ENCODE measurements around the gene LRRC74B. TPM values are rescaled to one million over a fixed set of nuclear protein-coding genes. Genes with fewer than 3 reads are reported as not detected.
A peak's percentile ranks its signal among the peaks of the same experiment; 100 is the strongest.

Gene LRRC74B
- total and polyA plus RNA-seq, 2 of the 4 experiments (the other 2 are of a cell fraction), result not detected

- Histone ChIP-seq H3K9me1 (ENCODE audit: insufficient read depth, low read length) (peaks cover 10% of the 10 kb centered on the region; the same call in 1 of the 2 replicates), H2BK120ac (ENCODE audit: low read depth, low read length) (no peak overlapping the region), H3K4me1 (ENCODE audit: control insufficient read depth, insufficient read depth, low read length) (peaks cover 14% of the 10 kb centered on the region), H4K20me1 (ENCODE audit: insufficient read depth, low read length) (peaks cover 9% of the 10 kb centered on the region; the same call in 1 of the 2 replicates), H3K79me1 (ENCODE audit: low read depth in 1 of 2, low read length in 2 of 2) (peaks cover 16 to 45% of the 10 kb centered on the region in 2 experiments), H3K4me3 (ENCODE audit: insufficient read depth, low read depth, low read length) (no peak overlapping the region), H4K91ac (ENCODE audit: insufficient read depth, low read depth, low read length) (no peak overlapping the region), H2AFZ (replicated peaks; ENCODE audit: low read length, poor library complexity) (no peak overlapping the region), H3K4me2 (ENCODE audit: low read depth, low read length) (no peak overlapping the region), H4K5ac (ENCODE audit: low read depth, low read length) (no peak overlapping the region), H3K56ac (ENCODE audit: extremely low read depth, insufficient read depth, low read length) (no peak overlapping the region), H3K4ac (ENCODE audit: low read depth, low read length) (no peak overlapping the region), H2AK9ac (replicated peaks; ENCODE audit: low read depth, low read length, poor library complexity) (no peak overlapping the region), H3K36me3 (ENCODE audit: control insufficient read depth, insufficient read depth, low read length) (peaks cover 41% of the 10 kb centered on the region), H3K27me3 (ENCODE audit: control insufficient read depth, insufficient read depth, low read length) (no peaks in the 10 kb centered on the region), H2BK20ac (ENCODE audit: low read depth, low read length) (no peak overlapping the region), H2AK5ac (ENCODE audit: low read depth, low read length) (no peak overlapping the region), H3K23ac (ENCODE audit: low read depth, low read length) (no peak overlapping the region), H4K8ac (ENCODE audit: low read depth in 2 of 2, low read length in 2 of 2) (0 out of 4 replicates have a peak overlapping the region, but pooled peaks of 1 of the 2 experiments have one; percentile 24), H3K9me3 (ENCODE audit: control insufficient read depth, insufficient read depth, low read length) (no peaks in the 10 kb centered on the region), H3K27ac (ENCODE audit: insufficient read depth, low read length) (no peak overlapping the region), H3K14ac (replicated peaks; ENCODE audit: low read depth, low read length) (no peak overlapping the region), H2BK15ac (ENCODE audit: low read depth, low read length) (no peak overlapping the region), H3K18ac (ENCODE audit: low read depth, low read length) (no peak overlapping the region), H2BK5ac (ENCODE audit: low read depth, low read length, poor library complexity, severe bottlenecking) (no peak overlapping the region), H3K9ac (ENCODE audit: low read depth, low read length) (no peak overlapping the region)
- ATAC-seq (ENCODE audit: low read depth), result no peak
- ChIA-PET POLR2A (ENCODE audit: unreplicated experiment) (no interaction called here), CTCF (interaction anchor here (0.9 kb wide), 1 partner anchor 16 kb away, joined by 3 read pairs; the partner anchor contains the start of gene LZTR1)
- in situ Hi-C loops (cut with MboI; ENCODE audit: low sequenced_read_pairs) (no loop called here), intact Hi-C loops (cut with micrococcal nuclease) (no loop called here), dilution Hi-C loops (cut with HindIII; ENCODE audit: low sequenced_read_pairs, unreplicated experiment) (no loop called here)
- TF ChIP-seq RAD21 (IDR thresholded peaks at IDR 0.05; ENCODE audit: low read length) (no peak), ELK1 (IDR thresholded peaks at IDR 0.05; ENCODE audit: borderline replicate concordance, low read depth, low read length) (no peak), CEBPB (IDR thresholded peaks at IDR 0.05; ENCODE audit: low read depth, low read length) (no peak), RFX5 (IDR thresholded peaks at IDR 0.05; ENCODE audit: low read depth, low read length) (no peak), BHLHE40 (IDR thresholded peaks at IDR 0.05; ENCODE audit: low read depth, low read length) (no peak), MXI1 (IDR thresholded peaks at IDR 0.05; ENCODE audit: borderline replicate concordance, low read depth, low read length) (no peak), MAFK (IDR thresholded peaks at IDR 0.05; ENCODE audit: low read depth, low read length) (no peak), NFE2L2 (IDR thresholded peaks at IDR 0.05; ENCODE audit: low read depth, low read length) (no peak), POLR2A (IDR thresholded peaks at IDR 0.05; ENCODE audit: low read depth, low read length) (no peak), CHD1 (IDR thresholded peaks at IDR 0.05; ENCODE audit: low read depth, low read length) (no peak), CTCF (conservative IDR thresholded peaks at IDR 0.05; ENCODE audit: low read depth, low read length) (no peak), FOS (IDR thresholded peaks at IDR 0.05; ENCODE audit: low read depth, low read length) (no peak)
- BruUV-seq (replicated peaks), result no TSS peak
- WGBS, 2 experiments (ENCODE audit: extremely low coverage in 2 of 2, insufficient read length in 1 of 2), result 82% methylated on average over 3 of the region's 7 CpGs; no CpG with 5 or more reads in 1 of the 2 experiments
- peak; percentile 29 for DNase-seq
These were observed 47.1 kb upstream of the LRRC74B start for GRCh38 chr22:20998411-20999336.

All from IMR-90 (cell line).